CD14-positive monocyte (primary cell): ENCODE measurements around the gene PON1. TPM values are rescaled to one million over a fixed set of nuclear protein-coding genes. Genes with fewer than 3 reads are reported as not detected.

ENCODE experiments used
- DNase-seq, 3 donors: peaks; one replicate each; pipeline ENCODE4 v3.0.0-alpha.2; 2011 to 2022
- H2AFZ ChIP-seq: 2 replicates; pipeline ENCODE4 v1.6.0; 2012; ENCODE audit warnings: mild to moderate bottlenecking, low read depth, low read length, inconsistent platforms; ENCODE audit not compliant: insufficient read depth, poor library complexity, severe bottlenecking
- H3K27ac ChIP-seq, 2 donors: 1 replicate in 1 of 2; 2 replicates in 1 of 2; pipeline ENCODE4 v1.5.1; 2012 to 2013; ENCODE audit warnings: low read length in 2 of 2, control low read depth in 1 of 2, inconsistent platforms in 1 of 2, low read depth in 1 of 2, mild to moderate bottlenecking in 1 of 2
- H3K27me3 ChIP-seq, 2 donors: one replicate each; pipeline versions ENCODE4 v1.6.0 to v1.6.1; 2011 to 2013; ENCODE audit warnings: low read length in 2 of 2; ENCODE audit not compliant: control insufficient read depth in 2 of 2, insufficient read depth in 2 of 2
- H3K36me3 ChIP-seq, 2 donors: replicated peaks in 1 of 2; 1 replicate in 1 of 2; 2 replicates in 1 of 2; pipeline versions ENCODE4 v1.5.1 to v1.6.1; 2012 to 2013; ENCODE audit warnings: low read length in 2 of 2, control low read depth in 1 of 2, inconsistent platforms in 1 of 2, mild to moderate bottlenecking in 1 of 2; ENCODE audit not compliant: insufficient read depth in 2 of 2, control insufficient read depth in 1 of 2
- H3K4me1 ChIP-seq, 2 donors: 1 replicate in 1 of 2; 2 replicates in 1 of 2; pipeline versions ENCODE4 v1.5.1 to v1.6.1; 2012 to 2013; ENCODE audit warnings: low read length in 2 of 2, control low read depth in 1 of 2, inconsistent platforms in 1 of 2, mild to moderate bottlenecking in 1 of 2, moderate library complexity in 1 of 2; ENCODE audit not compliant: insufficient read depth in 2 of 2, control insufficient read depth in 1 of 2
- H3K4me2 ChIP-seq: replicated peaks from 2 replicates; pipeline ENCODE3; 2012; ENCODE audit warnings: low read length, moderate library complexity, mild to moderate bottlenecking; ENCODE audit not compliant: poor library complexity, severe bottlenecking; ENCODE audit errors: extremely low read depth
- H3K4me3 ChIP-seq, 3 experiments: fragments of 200-600 bp in 1 of 3; sonication (generic) in 1 of 3; replicated peaks in 1 of 3; 1 replicate in 2 of 3; 2 replicates in 1 of 3; pipeline ENCODE4 v1.5.1; 2011 to 2013; ENCODE audit warnings: low read length in 3 of 3, mild to moderate bottlenecking in 3 of 3, control low read depth in 2 of 3, low read depth in 2 of 3, inconsistent platforms in 1 of 3, moderate library complexity in 1 of 3
- H3K79me2 ChIP-seq: 2 replicates; pipeline ENCODE4 v1.6.0; 2012; ENCODE audit warnings: mild to moderate bottlenecking, control low read depth, inconsistent platforms, low read length, moderate library complexity; ENCODE audit not compliant: insufficient read depth
- H3K9ac ChIP-seq: 2 replicates; pipeline ENCODE4 v1.6.0; 2017; ENCODE audit warnings: low read length, mild to moderate bottlenecking; ENCODE audit not compliant: insufficient read depth, poor library complexity, severe bottlenecking
- H3K9me3 ChIP-seq, 2 donors: replicated peaks in 1 of 2; 1 replicate in 1 of 2; 2 replicates in 1 of 2; pipeline versions ENCODE4 v1.5.1 to v1.6.1; 2012 to 2013; ENCODE audit warnings: low read length in 2 of 2, control low read depth in 1 of 2; ENCODE audit not compliant: control insufficient read depth in 1 of 2, insufficient read depth in 1 of 2
- H4K20me1 ChIP-seq: 2 replicates; pipeline ENCODE4 v1.6.0; 2012; ENCODE audit warnings: mild to moderate bottlenecking, low read length, control low read depth, moderate library complexity; ENCODE audit not compliant: insufficient read depth
- H3K27ac Mint-ChIP-seq, 7 donors: one replicate each; pipeline ENCODE4 v1.8.0; 2020; ENCODE audit warnings: mild to moderate bottlenecking in 7 of 7, mixed read lengths in 7 of 7, moderate library complexity in 6 of 7, inconsistent platforms in 2 of 7
- H3K27me3 Mint-ChIP-seq, 3 donors: one replicate each; pipeline ENCODE4 v1.8.0; 2021 to 2022; ENCODE audit warnings: low read depth in 3 of 3, mild to moderate bottlenecking in 3 of 3, mixed read lengths in 3 of 3, moderate library complexity in 3 of 3, inconsistent platforms in 1 of 3
- H3K36me3 Mint-ChIP-seq, 2 donors: one replicate each; pipeline ENCODE4 v1.8.0; 2020; ENCODE audit warnings: mixed read lengths in 2 of 2, inconsistent platforms in 1 of 2, mild to moderate bottlenecking in 1 of 2
- H3K4me1 Mint-ChIP-seq: one replicate; pipeline ENCODE4 v1.8.0; 2020; ENCODE audit warnings: mild to moderate bottlenecking, mixed read lengths
- H3K4me3 Mint-ChIP-seq, 2 donors: one replicate each; pipeline ENCODE4 v1.8.0; 2020; ENCODE audit warnings: mild to moderate bottlenecking in 2 of 2, mixed read lengths in 2 of 2, moderate library complexity in 1 of 2
- H3K9me3 Mint-ChIP-seq, 7 donors: one replicate each; pipeline ENCODE4 v1.8.0; 2020 to 2022; ENCODE audit warnings: mixed read lengths in 7 of 7, mild to moderate bottlenecking in 6 of 7, moderate library complexity in 6 of 7, inconsistent platforms in 2 of 7
- CTCF ChIP-seq: fragments of 200-600 bp; IDR thresholded peaks from one replicate; pipeline ENCODE4 v1.8.0; 2022; ENCODE audit warnings: antibody characterized with exemption, mild to moderate bottlenecking
- WGBS: methylation state at CpG from one replicate; pipeline ENCODE4 v1.1.5; 2013; ENCODE audit warnings: missing lambda C conversion rate; ENCODE audit not compliant: insufficient coverage; 5-methylcytosine and 5-hydroxymethylcytosine counted together
- intact Hi-C, 2 donors: fragments of 100-400 bp; cut with micrococcal nuclease; formaldehyde crosslinking; loops; one replicate each; pipeline versions ENCODE4 v1.15.0 to v1.15.1; 2023
- polyA plus RNA-seq, 3 donors: library from polyadenylated mRNA; depleted of rRNA in 1 of 3; unstranded in 2 of 3; stranded (reverse) in 1 of 3; fragments of 300-500 nt in 2 of 3; fragments of >200 nt in 1 of 3; fragmentation: Illumina TruSeq in 2 of 3; gene quantifications; 1 replicate in 2 of 3; 2 replicates in 1 of 3; pipeline ENCODE4 v1.2.3, GENCODE V29; 2012 to 2021

The PON1 gene
- polyA plus RNA-seq, 3 donors: not detected

GRCh38 chr7:95319570-95319969 lies 4.8 kb downstream of the PON1 start:
- Mint-ChIP-seq H3K9me3 (peaks cover 0 to 3% (median 0%) of the 10 kb centered on the region in 7 donors), H3K27me3 (peaks cover 0 to 1% (median 0%) of the 10 kb centered on the region in 3 donors), H3K4me3 (no peak overlapping the region), H3K27ac (no peak overlapping the region), H3K4me1 (no peaks in the 10 kb centered on the region), H3K36me3 (no peaks in the 10 kb centered on the region)
- no peak for DNase-seq
- H3K27ac ChIP-seq: no peak overlapping the region
- TF ChIP-seq CTCF: no peak
- no peaks in the 10 kb centered on the region for H4K20me1 ChIP-seq
- no peak overlapping the region for H3K9ac ChIP-seq
- WGBS: no CpG with 5 or more reads among the region's 1 CpG
- no peaks in the 10 kb centered on the region for H3K79me2 ChIP-seq
- no peaks in the 10 kb centered on the region for H3K36me3 ChIP-seq
- H3K4me3 ChIP-seq: no peak overlapping the region
- no peak overlapping the region for H2AFZ ChIP-seq
- H3K4me1 ChIP-seq: no peaks in the 10 kb centered on the region
- H3K9me3 ChIP-seq: no peaks in the 10 kb centered on the region
- H3K4me2 ChIP-seq: no peak overlapping the region
- H3K27me3 ChIP-seq: no peaks in the 10 kb centered on the region
- intact Hi-C loops: no loop called here

- Histone ChIP-seq H3K27ac (no peak overlapping the region), H4K20me1 (no peaks in the 10 kb centered on the region), H3K79me2 (no peaks in the 10 kb centered on the region), H3K4me2 (no peak overlapping the region), H3K9me3 (no peaks in the 10 kb centered on the region), H2AFZ (no peak overlapping the region), H3K27me3 (no peaks in the 10 kb centered on the region), H3K9ac (no peak overlapping the region), H3K4me3 (no peak overlapping the region), H3K4me1 (no peaks in the 10 kb centered on the region), H3K36me3 (no peaks in the 10 kb centered on the region)
- peaks cover 0 to 3% (median 0%) of the 10 kb centered on the region in 7 donors for H3K9me3 Mint-ChIP-seq
- intact Hi-C loops: no loop called here
- H3K4me3 Mint-ChIP-seq: no peak overlapping the region
- DNase-seq: no peak
- H3K36me3 Mint-ChIP-seq: no peaks in the 10 kb centered on the region
- no peak overlapping the region for H3K27ac Mint-ChIP-seq
- no peaks in the 10 kb centered on the region for H3K4me1 Mint-ChIP-seq
- WGBS: no CpG with 5 or more reads among the region's 8 CpGs
- no peaks in the 10 kb centered on the region for H3K27me3 Mint-ChIP-seq
- no peak for TF ChIP-seq CTCF
Measured at GRCh38 chr7:95318501-95319100, 5.7 kb downstream of the PON1 start.
